ENCODE measurements around the gene GRAMD1B. TPM values are rescaled to one million over a fixed set of nuclear protein-coding genes. Genes with fewer than 3 reads are reported as not detected.

GRAMD1B gene
- total RNA-seq, 4 donors from 2014 or later, result 0.08 to 0.64 (median 0.42) TPM

DNA sequence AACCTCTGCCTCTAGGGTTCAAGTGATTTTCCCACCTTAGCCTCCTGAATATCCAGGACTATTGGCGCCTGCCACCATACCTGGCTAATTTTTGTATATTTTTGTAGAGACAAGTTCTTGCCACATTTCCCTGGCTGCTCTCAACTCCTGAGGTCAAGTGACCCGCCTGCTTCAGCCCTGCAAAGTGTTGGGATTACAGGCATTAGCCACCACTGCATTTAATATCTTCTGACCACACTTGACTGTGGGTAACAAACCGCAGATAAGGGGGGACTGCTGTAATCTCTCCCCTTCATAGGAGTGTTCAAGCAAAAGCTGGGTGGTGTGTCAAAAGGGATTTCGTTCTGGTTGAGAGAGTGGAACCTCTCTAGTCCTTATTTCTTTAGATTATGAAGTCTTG lies 53.4 kb downstream of the GRAMD1B start:
- Histone ChIP-seq H3K27ac (no peak overlapping the region), H3K4me3 (no peak overlapping the region), H3K36me3 (no peaks in the 10 kb centered on the region), H3K27me3 (peaks cover 15% of the 10 kb centered on the region), H3K9me3 (no peaks in the 10 kb centered on the region), H3K4me1 (no peaks in the 10 kb centered on the region)
- DNase-seq (ENCODE audit: low spot score in 2 of 2), result no peak
- 75% methylated on average over 4 of the region's 4 CpGs for WGBS
- no peak for TF ChIP-seq POLR2A (IDR thresholded peaks at IDR 0.05)
- no peak for TF ChIP-seq POLR2AphosphoS5 (IDR thresholded peaks at IDR 0.05)
- no peak for TF ChIP-seq EP300 (IDR thresholded peaks at IDR 0.05)
- TF ChIP-seq, protein P1, sequence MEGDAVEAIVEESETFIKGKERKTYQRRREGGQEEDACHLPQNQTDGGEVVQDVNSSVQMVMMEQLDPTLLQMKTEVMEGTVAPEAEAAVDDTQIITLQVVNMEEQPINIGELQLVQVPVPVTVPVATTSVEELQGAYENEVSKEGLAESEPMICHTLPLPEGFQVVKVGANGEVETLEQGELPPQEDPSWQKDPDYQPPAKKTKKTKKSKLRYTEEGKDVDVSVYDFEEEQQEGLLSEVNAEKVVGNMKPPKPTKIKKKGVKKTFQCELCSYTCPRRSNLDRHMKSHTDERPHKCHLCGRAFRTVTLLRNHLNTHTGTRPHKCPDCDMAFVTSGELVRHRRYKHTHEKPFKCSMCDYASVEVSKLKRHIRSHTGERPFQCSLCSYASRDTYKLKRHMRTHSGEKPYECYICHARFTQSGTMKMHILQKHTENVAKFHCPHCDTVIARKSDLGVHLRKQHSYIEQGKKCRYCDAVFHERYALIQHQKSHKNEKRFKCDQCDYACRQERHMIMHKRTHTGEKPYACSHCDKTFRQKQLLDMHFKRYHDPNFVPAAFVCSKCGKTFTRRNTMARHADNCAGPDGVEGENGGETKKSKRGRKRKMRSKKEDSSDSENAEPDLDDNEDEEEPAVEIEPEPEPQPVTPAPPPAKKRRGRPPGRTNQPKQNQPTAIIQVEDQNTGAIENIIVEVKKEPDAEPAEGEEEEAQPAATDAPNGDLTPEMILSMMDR (IDR thresholded peaks at IDR 0.05), result no peak

GRCh38 chr11:123484448-123484847 lies 54.4 kb downstream of the GRAMD1B start:
- no peak for DNase-seq (ENCODE audit: low spot score in 2 of 2)
- no peak overlapping the region for H3K4me3 ChIP-seq
- H3K27ac ChIP-seq, result no peak overlapping the region
- H3K4me1 ChIP-seq, result no peaks in the 10 kb centered on the region
- H3K27me3 ChIP-seq, result peaks cover 15% of the 10 kb centered on the region
- WGBS, result 77% methylated on average over 8 of the region's 8 CpGs
- no peak for TF ChIP-seq POLR2AphosphoS5 (IDR thresholded peaks at IDR 0.05)
- TF ChIP-seq POLR2A (IDR thresholded peaks at IDR 0.05), result no peak
- no peak for TF ChIP-seq EP300 (IDR thresholded peaks at IDR 0.05)
- TF ChIP-seq, protein P1 (IDR thresholded peaks at IDR 0.05), result no peak
- H3K36me3 ChIP-seq, result no peaks in the 10 kb centered on the region
- H3K9me3 ChIP-seq, result no peaks in the 10 kb centered on the region

- H3K9me3 ChIP-seq, result no peaks in the 10 kb centered on the region
- WGBS, result 80% methylated on average over 8 of the region's 8 CpGs
- peaks cover 20% of the 10 kb centered on the region for H3K27me3 ChIP-seq
- no peaks in the 10 kb centered on the region for H3K4me1 ChIP-seq
- DNase-seq (ENCODE audit: low spot score in 2 of 2), result no peak
- H3K27ac ChIP-seq, result no peak overlapping the region
- no peaks in the 10 kb centered on the region for H3K36me3 ChIP-seq
- no peak overlapping the region for H3K4me3 ChIP-seq
- TF ChIP-seq POLR2AphosphoS5 (IDR thresholded peaks at IDR 0.05), result no peak
- TF ChIP-seq POLR2A (IDR thresholded peaks at IDR 0.05), result no peak
- no peak for TF ChIP-seq EP300 (IDR thresholded peaks at IDR 0.05)
- TF ChIP-seq, protein P1 (IDR thresholded peaks at IDR 0.05), result no peak
Observed at GRCh38 chr11:123487157-123487744, 57.2 kb downstream of the GRAMD1B start.

- Histone ChIP-seq H3K4me1 (no peaks in the 10 kb centered on the region), H3K36me3 (no peaks in the 10 kb centered on the region), H3K9me3 (no peaks in the 10 kb centered on the region), H3K4me3 (no peak overlapping the region), H3K27me3 (peaks cover 11% of the 10 kb centered on the region), H3K27ac (no peak overlapping the region)
- DNase-seq (ENCODE audit: low spot score in 2 of 2), result no peak
- WGBS, result 88% methylated on average over 2 of the region's 2 CpGs
- TF ChIP-seq POLR2A (IDR thresholded peaks at IDR 0.05) (no peak), EP300 (IDR thresholded peaks at IDR 0.05) (no peak), POLR2AphosphoS5 (IDR thresholded peaks at IDR 0.05) (no peak)
- TF ChIP-seq, protein P1 (IDR thresholded peaks at IDR 0.05), result no peak
Observed at GRCh38 chr11:123490527-123490926, 60.5 kb downstream of the GRAMD1B start.

- DNase-seq (ENCODE audit: low spot score in 2 of 2), result no peak
- H3K9me3 ChIP-seq, result no peaks in the 10 kb centered on the region
- 51% methylated on average over 3 of the region's 3 CpGs for WGBS
- H3K27me3 ChIP-seq, result peaks cover 11% of the 10 kb centered on the region
- TF ChIP-seq, protein P1 (IDR thresholded peaks at IDR 0.05), result no peak
- TF ChIP-seq POLR2A (IDR thresholded peaks at IDR 0.05), result no peak
- TF ChIP-seq EP300 (IDR thresholded peaks at IDR 0.05), result no peak
- no peak for TF ChIP-seq POLR2AphosphoS5 (IDR thresholded peaks at IDR 0.05)
- no peak overlapping the region for H3K27ac ChIP-seq
- H3K36me3 ChIP-seq, result no peaks in the 10 kb centered on the region
- no peak overlapping the region for H3K4me3 ChIP-seq
- H3K4me1 ChIP-seq, result no peaks in the 10 kb centered on the region
Observed at GRCh38 chr11:123491241-123491640, 61.2 kb downstream of the GRAMD1B start.

Measured in suprapubic skin (tissue), 4 donors.